Mucosa of rectum (tissue), 2 donors: ENCODE results near the gene MEF2D.

Source experiments
- H3K27ac ChIP-seq, 2 donors: one replicate each; pipeline ENCODE4 v1.7.0; 2013; ENCODE audit warnings: inconsistent platforms in 2 of 2, low read depth in 2 of 2, low read length in 2 of 2
- H3K27me3 ChIP-seq, 2 donors: one replicate each; pipeline ENCODE4 v1.7.0; 2013; ENCODE audit warnings: low read length in 2 of 2; ENCODE audit not compliant: control insufficient read depth in 2 of 2, insufficient read depth in 2 of 2
- H3K36me3 ChIP-seq, 2 donors: one replicate each; pipeline ENCODE4 v1.7.0; 2013; ENCODE audit warnings: low read length in 2 of 2; ENCODE audit not compliant: control insufficient read depth in 2 of 2, insufficient read depth in 2 of 2
- H3K4me1 ChIP-seq, 2 donors: one replicate each; pipeline ENCODE4 v1.7.0; 2013; ENCODE audit warnings: low read length in 2 of 2, mild to moderate bottlenecking in 1 of 2; ENCODE audit not compliant: control insufficient read depth in 2 of 2, insufficient read depth in 2 of 2
- H3K4me3 ChIP-seq, 2 donors: one replicate each; pipeline ENCODE4 v1.7.0; 2013; ENCODE audit warnings: low read length in 2 of 2
- H3K9ac ChIP-seq, 2 donors: one replicate each; pipeline ENCODE4 v1.7.0; 2013; ENCODE audit warnings: low read length in 2 of 2, low read depth in 1 of 2, mild to moderate bottlenecking in 1 of 2
- H3K9me3 ChIP-seq, 2 donors: one replicate each; pipeline ENCODE4 v1.7.0; 2013; ENCODE audit warnings: low read length in 2 of 2; ENCODE audit not compliant: control insufficient read depth in 2 of 2
- donor health status: healthy.
- donor health status: Normal muscosa, but diverticular disease.

MEF2D gene

DNA sequence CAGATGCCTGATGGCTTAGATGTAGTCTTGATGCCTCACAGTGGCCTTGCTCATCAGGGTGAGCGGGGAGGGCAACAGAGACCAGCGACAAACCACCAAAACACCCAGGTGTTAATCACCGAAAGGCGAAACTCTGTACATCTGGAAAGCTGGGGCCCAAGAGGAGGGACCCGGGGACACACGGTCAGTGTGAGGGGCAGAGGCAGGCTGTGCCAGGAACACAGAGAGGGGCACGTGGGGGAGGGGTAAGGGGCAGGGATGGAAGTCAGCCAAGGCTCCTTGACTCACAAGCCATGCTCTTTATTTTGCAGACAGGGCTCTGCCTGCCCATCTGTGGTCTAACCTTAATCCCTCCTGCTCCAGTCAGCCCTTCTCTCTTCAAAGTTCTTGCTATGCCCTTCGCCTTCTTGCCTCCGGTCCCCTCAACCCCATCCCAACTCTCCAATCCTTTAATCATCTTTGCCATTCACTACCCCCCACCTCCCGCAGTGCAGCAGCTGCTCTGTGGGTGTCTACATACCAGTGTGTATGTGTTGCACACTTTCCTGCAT, 4.3 kb downstream of the MEF2D start:
- Histone ChIP-seq H3K36me3 (peaks cover 4 to 19% of the 10 kb centered on the region in 2 donors), H3K4me3 (peak overlapping the region in 1 of 2 donors; percentile 88), H3K4me1 (peaks cover 77 to 78% of the 10 kb centered on the region in 2 donors), H3K27ac (peak overlapping the region; percentile 76 to 82), H3K9ac (peak overlapping the region; percentile 36 to 47), H3K27me3 (no peaks in the 10 kb centered on the region), H3K9me3 (no peaks in the 10 kb centered on the region)

GRCh38 chr1:156495401-156496140, 5.0 kb downstream of the MEF2D start:
- Histone ChIP-seq H3K4me3 (peak overlapping the region in 1 of 2 donors; percentile 49), H3K9me3 (no peaks in the 10 kb centered on the region), H3K27ac (peak overlapping the region; percentile 76 to 82), H3K36me3 (peaks cover 4 to 19% of the 10 kb centered on the region in 2 donors), H3K4me1 (peaks cover 84 to 85% of the 10 kb centered on the region in 2 donors), H3K9ac (peak overlapping the region; percentile 3 to 33), H3K27me3 (no peaks in the 10 kb centered on the region)

GRCh38 chr1:156494309-156494895, 6.2 kb downstream of the MEF2D start:
- Histone ChIP-seq H3K9ac (no peak overlapping the region), H3K36me3 (peaks cover 4 to 19% of the 10 kb centered on the region in 2 donors), H3K27me3 (no peaks in the 10 kb centered on the region), H3K4me1 (peaks cover 96% of the 10 kb centered on the region in 2 donors), H3K4me3 (peak overlapping the region in 1 of 2 donors; percentile 13), H3K9me3 (no peaks in the 10 kb centered on the region), H3K27ac (peak overlapping the region in 1 of 2 donors; percentile 82)

DNA sequence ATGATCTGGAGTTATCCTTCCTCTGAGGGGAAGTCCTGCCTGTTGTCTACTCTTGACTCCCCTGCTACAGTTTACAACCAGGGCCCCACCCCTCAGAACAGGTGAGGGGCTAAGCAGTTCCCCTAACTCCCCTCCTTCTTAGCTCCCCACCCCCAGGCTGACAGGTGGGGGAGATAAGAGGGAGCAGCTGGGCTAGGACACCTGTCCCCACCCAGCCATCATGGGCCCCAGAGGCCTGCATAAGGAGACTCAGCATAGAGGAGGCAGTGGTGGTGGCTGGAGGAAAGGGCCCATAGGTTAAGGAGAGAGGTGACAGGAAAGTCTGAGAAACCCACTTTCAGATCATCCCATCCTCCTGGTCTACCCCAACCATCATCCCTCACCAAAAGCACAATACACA, 6.8 kb downstream of the MEF2D start:
- H3K4me3 ChIP-seq: no peak overlapping the region
- peaks cover 4 to 20% of the 10 kb centered on the region in 2 donors for H3K36me3 ChIP-seq
- H3K27ac ChIP-seq: peak overlapping the region in 1 of 2 donors; percentile 82
- H3K4me1 ChIP-seq: peaks cover 96% of the 10 kb centered on the region in 2 donors
- H3K27me3 ChIP-seq: no peaks in the 10 kb centered on the region
- no peak overlapping the region for H3K9ac ChIP-seq
- no peaks in the 10 kb centered on the region for H3K9me3 ChIP-seq

GRCh38 chr1:156493154-156493631, 7.4 kb downstream of the MEF2D start:
- Histone ChIP-seq H3K9ac (peak overlapping the region in 1 of 2 donors; percentile 63), H3K4me3 (peak overlapping the region in 1 of 2 donors; percentile 31), H3K4me1 (peaks cover 91 to 97% of the 10 kb centered on the region in 2 donors), H3K36me3 (peaks cover 9 to 21% of the 10 kb centered on the region in 2 donors), H3K9me3 (no peaks in the 10 kb centered on the region), H3K27ac (peak overlapping the region in 1 of 2 donors; percentile 82), H3K27me3 (no peaks in the 10 kb centered on the region)

DNA sequence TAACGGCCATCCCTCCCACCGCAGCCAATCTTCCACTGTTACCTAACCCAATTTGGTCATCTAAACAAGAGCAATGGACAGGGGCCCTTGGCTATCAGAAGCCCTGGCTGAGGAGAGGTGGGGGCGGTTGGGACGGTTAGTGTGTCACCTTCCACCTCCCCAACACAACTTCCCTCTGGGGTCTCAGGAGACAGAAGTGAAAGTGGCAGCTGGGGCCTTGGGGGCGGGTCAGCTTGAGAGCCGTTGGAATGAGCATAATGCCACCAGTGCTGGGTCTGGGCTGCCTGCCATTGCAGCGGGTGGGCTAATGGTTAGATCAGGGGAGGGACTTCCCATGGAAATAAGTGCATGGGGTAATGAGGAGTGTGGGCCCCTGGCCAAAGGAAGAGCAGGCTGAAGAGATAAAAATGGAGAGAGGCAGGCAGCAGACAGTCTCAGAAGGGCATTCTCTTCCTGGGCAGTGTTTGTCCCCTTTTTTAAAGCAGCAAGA, 7.9 kb downstream of the MEF2D start:
- peaks cover 90 to 94% of the 10 kb centered on the region in 2 donors for H3K4me1 ChIP-seq
- H3K9ac ChIP-seq: peak overlapping the region in 1 of 2 donors; percentile 63
- H3K9me3 ChIP-seq: no peaks in the 10 kb centered on the region
- peak overlapping the region in 1 of 2 donors; percentile 31 for H3K4me3 ChIP-seq
- H3K27ac ChIP-seq: peak overlapping the region; percentile 12 to 82
- peaks cover 9 to 21% of the 10 kb centered on the region in 2 donors for H3K36me3 ChIP-seq
- no peaks in the 10 kb centered on the region for H3K27me3 ChIP-seq

GRCh38 chr1:156492013-156492590, 8.5 kb downstream of the MEF2D start:
- peaks cover 85 to 89% of the 10 kb centered on the region in 2 donors for H3K4me1 ChIP-seq
- no peak overlapping the region for H3K9ac ChIP-seq
- peak overlapping the region in 1 of 2 donors; percentile 32 for H3K4me3 ChIP-seq
- H3K9me3 ChIP-seq: no peaks in the 10 kb centered on the region
- no peaks in the 10 kb centered on the region for H3K27me3 ChIP-seq
- peaks cover 9 to 25% of the 10 kb centered on the region in 2 donors for H3K36me3 ChIP-seq
- H3K27ac ChIP-seq: peak overlapping the region; percentile 12 to 13

DNA sequence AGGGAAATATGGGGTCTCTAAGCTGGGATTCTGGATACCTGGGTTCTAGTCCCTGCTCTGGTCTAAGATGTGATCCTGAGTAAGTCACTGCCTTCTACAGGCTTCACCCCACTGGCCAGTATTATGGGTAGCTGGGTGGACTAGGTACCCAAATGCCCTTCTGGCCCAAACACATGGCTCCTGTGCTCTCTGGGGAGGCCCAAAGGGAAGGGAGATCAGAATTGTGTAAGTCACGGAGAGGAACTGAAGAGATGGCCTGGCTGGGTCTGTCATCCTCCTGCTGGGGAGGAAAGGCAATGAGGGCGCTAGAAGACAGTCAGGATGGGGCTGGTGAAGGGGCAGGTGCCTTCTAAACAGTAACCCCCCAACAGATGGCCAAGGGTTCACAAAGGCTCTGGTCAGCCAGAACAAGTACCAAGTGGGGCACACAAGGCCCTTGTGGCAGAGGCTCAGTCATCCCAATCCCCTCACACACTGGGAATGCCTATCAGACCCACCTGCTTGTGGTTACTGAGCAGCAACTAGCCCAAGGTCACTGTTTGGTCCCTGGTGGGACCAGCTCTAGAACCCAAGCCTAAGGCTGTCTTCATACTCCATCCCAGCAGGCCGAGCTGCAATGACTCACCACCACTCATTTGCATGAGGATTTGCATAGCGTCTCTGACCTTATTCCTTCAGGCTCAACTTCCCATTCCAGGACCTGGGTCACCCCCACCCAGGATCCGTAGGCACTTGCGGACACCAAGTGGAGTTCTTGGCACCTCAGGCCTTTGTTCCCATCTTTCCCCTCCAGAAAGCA, 9.2 kb downstream of the MEF2D start:
- Histone ChIP-seq H3K4me1 (peaks cover 78 to 81% of the 10 kb centered on the region in 2 donors), H3K27me3 (no peaks in the 10 kb centered on the region), H3K9ac (no peak overlapping the region), H3K36me3 (peaks cover 9 to 29% of the 10 kb centered on the region in 2 donors), H3K27ac (peak overlapping the region; percentile 34 to 81), H3K9me3 (no peaks in the 10 kb centered on the region), H3K4me3 (peak overlapping the region in 1 of 2 donors; percentile 32)

DNA sequence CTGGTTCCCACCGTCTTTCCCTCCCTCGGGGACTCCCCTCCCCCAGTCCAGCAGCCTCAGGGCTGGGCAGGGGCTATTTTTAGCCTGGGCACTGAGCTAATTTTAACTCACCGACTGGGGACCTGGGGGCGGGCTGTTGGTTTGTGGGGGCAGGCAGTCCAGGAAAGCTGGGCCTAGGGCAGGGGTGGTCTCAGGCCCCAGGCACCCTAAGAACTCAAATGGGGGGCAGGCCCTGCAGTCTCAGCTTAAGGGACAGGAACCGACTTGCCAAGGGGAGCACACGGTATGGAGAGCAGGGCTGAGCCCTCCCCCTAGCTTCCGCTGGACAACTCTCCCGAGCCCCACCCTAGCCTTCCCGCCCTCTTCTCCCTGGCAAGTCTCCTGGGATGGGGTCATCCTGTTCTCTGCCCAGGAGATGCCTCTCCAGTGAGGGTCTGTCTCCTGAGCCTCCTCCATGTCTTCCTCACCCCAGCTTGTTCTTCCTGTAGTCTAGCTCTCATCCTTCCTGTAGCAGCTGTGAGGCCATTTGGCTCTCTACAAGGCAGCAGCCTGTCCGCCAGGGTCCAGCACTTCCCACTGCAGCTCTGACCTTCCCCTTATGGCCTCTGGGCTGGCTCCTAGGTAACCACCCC, 10.1 kb downstream of the MEF2D start:
- peak overlapping the region; percentile 14 to 32 for H3K4me3 ChIP-seq
- no peaks in the 10 kb centered on the region for H3K9me3 ChIP-seq
- peaks cover 70 to 73% of the 10 kb centered on the region in 2 donors for H3K4me1 ChIP-seq
- no peaks in the 10 kb centered on the region for H3K27me3 ChIP-seq
- H3K9ac ChIP-seq: peak overlapping the region in 1 of 2 donors; percentile 11
- peak overlapping the region; percentile 34 to 81 for H3K27ac ChIP-seq
- peaks cover 9 to 31% of the 10 kb centered on the region in 2 donors for H3K36me3 ChIP-seq
